Activated T-cell treated with anti-CD3 and anti-CD28 coated beads, Interleukin-2, amount 50 U/mL, for 4 hours (primary cell): ENCODE measurements around the gene ARHGAP24. TPM values are rescaled to one million over a fixed set of nuclear protein-coding genes. Genes with fewer than 3 reads are reported as not detected.
"Not testable (repeated sequence)": the region's sequence is repeated elsewhere in the genome, so short reads cannot be mapped to it uniquely, and the experiment has no call there.

Experiments
- ATAC-seq, 2 donors: fragments of 200-7000 bp; cut with Tn5 transposase; one replicate each; pipeline ENCODE4 v1.10.0; 2021
- DNase-seq: peaks from one replicate; pipeline ENCODE4 v3.0.0-alpha.2; 2020
- H3K27me3 Mint-ChIP-seq: one replicate; pipeline ENCODE4 v1.8.0; 2021; ENCODE audit warnings: low read depth, mixed read lengths
- H3K36me3 Mint-ChIP-seq: one replicate; pipeline ENCODE4 v1.8.0; 2022; ENCODE audit warnings: mixed read lengths; ENCODE audit not compliant: insufficient read depth
- H3K4me1 Mint-ChIP-seq: one replicate; pipeline ENCODE4 v1.8.0; 2021; ENCODE audit warnings: low read depth, mixed read lengths
- H3K4me3 Mint-ChIP-seq: one replicate; pipeline ENCODE4 v1.8.0; 2021; ENCODE audit warnings: mild to moderate bottlenecking, moderate library complexity, mixed read lengths
- H3K9me3 Mint-ChIP-seq: one replicate; pipeline ENCODE4 v1.8.0; 2021; ENCODE audit warnings: mixed read lengths
- total RNA-seq, 3 donors: library from RNA; stranded (reverse); gene quantifications; one replicate each; pipeline ENCODE4 v1.2.1, GENCODE V29; 2021

ARHGAP24 gene
- total RNA-seq, 3 donors from 2014 or later = 0.29 to 1.5 (median 0.46) TPM

DNA sequence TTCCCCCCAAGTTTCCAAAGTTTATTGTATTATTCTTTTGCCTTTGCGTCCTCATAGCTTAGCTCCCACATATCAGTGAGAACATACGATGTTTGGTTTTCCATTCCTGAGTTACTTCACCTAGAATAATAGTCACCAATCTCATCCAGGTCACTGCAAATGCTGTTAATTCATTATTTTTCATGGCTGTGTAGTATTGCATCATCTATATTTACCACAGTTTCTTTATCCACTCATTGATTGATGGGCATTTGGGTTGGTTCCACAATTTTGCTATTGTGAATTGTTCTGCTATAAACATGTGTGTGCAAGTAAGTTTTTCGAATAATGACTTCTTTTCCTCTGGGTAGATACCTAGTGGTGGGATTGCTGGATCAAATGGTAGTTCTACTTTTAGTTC lies 43.6 kb downstream of the ARHGAP24 start:
- not testable (repeated sequence) for H3K9me3 Mint-ChIP-seq, ATAC-seq, H3K4me1 Mint-ChIP-seq, H3K36me3 Mint-ChIP-seq, H3K4me3 Mint-ChIP-seq, DNase-seq, H3K27me3 Mint-ChIP-seq

DNA sequence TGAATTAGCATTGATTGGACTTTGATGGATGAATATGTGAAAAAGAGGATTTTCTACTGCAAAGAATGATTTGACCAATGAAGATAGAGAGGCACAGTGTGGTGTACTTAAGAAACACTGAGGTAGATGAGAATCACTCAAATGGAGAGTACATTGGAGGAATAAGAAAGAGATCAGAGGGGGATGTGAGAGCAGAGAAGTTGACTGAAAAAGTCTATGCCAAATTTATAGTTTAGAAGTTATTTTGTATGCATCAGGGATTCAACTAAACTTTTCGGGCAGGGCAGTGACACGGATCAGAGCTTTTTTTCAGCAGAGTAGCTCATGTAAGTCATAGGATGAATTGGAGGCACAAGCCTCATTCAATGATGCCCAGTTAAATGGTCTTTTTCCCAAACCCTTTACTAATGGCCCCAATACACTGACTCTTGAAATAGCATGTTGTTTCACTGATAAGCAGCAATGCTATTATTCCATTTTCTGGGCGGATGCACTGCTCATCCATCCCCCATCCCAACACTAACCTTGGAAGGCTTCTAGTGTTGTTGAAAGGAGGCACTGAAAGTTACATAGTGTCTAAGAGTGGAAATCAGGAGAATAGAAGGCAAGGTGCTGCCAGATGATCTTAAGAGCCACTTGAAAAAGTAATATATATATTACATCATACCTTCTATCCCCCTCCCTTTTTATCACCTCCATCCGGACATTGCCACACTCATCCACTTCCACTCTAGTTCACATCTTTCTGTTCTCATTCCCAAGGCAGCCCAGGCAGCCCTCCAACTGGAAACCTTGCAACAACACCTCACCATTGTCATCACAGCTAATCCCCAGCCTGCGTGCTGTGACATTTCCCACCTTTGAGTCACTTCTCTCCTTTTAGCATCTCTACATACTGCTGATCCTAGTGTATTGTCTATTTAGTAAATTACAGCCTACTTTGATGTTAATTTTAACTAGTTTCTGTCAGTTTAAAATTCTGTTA lies 46.1 kb downstream of the ARHGAP24 start:
- ATAC-seq (no peak), DNase-seq (no peak)
- Mint-ChIP-seq H3K9me3 (peaks cover 4% of the 10 kb centered on the region), H3K36me3 (no peaks in the 10 kb centered on the region), H3K27me3 (no peaks in the 10 kb centered on the region), H3K4me3 (no peak overlapping the region), H3K4me1 (no peaks in the 10 kb centered on the region)

- H3K27me3 Mint-ChIP-seq = no peaks in the 10 kb centered on the region
- peaks cover 4% of the 10 kb centered on the region for H3K9me3 Mint-ChIP-seq
- no peak for ATAC-seq
These were observed 47.3 kb downstream of the ARHGAP24 start for GRCh38 chr4:85522277-85522676.

GRCh38 chr4:85522836-85523235 lies 47.9 kb downstream of the ARHGAP24 start:
- Mint-ChIP-seq H3K4me3 (no peak overlapping the region), H3K4me1 (no peaks in the 10 kb centered on the region), H3K9me3 (peaks cover 4% of the 10 kb centered on the region), H3K27me3 (no peaks in the 10 kb centered on the region), H3K36me3 (no peaks in the 10 kb centered on the region)
- DNase-seq (no peak), ATAC-seq (no peak)

More at GRCh38 chr4:85522277-85522676, 47.3 kb downstream of the ARHGAP24 start:
- no peak for DNase-seq
- no peak overlapping the region for H3K4me3 Mint-ChIP-seq
- H3K4me1 Mint-ChIP-seq = no peaks in the 10 kb centered on the region
- H3K36me3 Mint-ChIP-seq = no peaks in the 10 kb centered on the region

GRCh38 chr4:85527815-85528214 lies 52.9 kb downstream of the ARHGAP24 start:
- ATAC-seq = no peak
- no peak for DNase-seq
- H3K9me3 Mint-ChIP-seq = no peaks in the 10 kb centered on the region
- no peaks in the 10 kb centered on the region for H3K36me3 Mint-ChIP-seq
- H3K4me1 Mint-ChIP-seq = no peaks in the 10 kb centered on the region
- H3K27me3 Mint-ChIP-seq = no peaks in the 10 kb centered on the region
- H3K4me3 Mint-ChIP-seq = no peak overlapping the region

DNA sequence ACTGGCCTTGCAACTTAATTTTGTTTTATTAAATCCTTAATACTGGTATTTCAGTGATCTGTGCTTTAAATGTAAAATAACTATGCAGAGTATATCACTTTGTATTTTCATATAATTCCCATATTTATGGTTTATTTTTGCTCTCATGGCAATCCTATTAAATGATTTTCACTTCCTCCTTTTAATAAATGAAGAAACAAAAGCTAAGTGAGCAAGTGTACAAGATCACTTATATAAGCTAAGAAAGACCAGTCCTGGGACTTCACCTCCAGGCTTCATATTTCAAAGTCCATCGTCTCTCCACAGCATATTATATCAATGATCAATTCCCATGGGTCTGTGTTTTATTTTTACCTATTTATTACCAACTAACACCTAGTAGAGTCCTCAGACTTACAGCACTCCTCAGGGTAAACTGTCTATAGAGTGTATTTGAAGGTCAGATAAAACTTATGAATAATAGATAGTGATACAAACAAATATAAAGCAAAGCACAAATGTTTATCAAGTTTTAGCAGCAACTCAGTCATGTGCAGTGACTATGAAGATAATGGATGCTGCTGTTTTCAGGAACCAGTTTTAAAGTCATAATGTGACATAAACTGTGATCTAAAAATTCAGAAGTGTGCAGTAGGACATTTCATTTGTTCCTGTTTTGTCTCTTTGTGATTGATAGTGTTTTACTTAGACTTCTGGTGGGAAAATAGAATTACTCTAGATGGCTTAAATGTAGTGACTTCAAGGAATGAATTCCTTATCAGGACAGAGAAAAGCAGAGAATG lies 56.8 kb downstream of the ARHGAP24 start:
- Mint-ChIP-seq H3K9me3 (no peaks in the 10 kb centered on the region), H3K36me3 (no peaks in the 10 kb centered on the region), H3K4me1 (no peaks in the 10 kb centered on the region), H3K4me3 (no peak overlapping the region), H3K27me3 (no peaks in the 10 kb centered on the region)
- no peak for DNase-seq
- no peak for ATAC-seq

- no peaks in the 10 kb centered on the region for H3K4me1 Mint-ChIP-seq
- H3K9me3 Mint-ChIP-seq = no peaks in the 10 kb centered on the region
- ATAC-seq = no peak
These were observed 59.2 kb downstream of the ARHGAP24 start for GRCh38 chr4:85534120-85534519.

GRCh38 chr4:85543832-85544231 lies 68.9 kb downstream of the ARHGAP24 start:
- peaks cover 3% of the 10 kb centered on the region for H3K9me3 Mint-ChIP-seq
- DNase-seq (no peak), ATAC-seq (no peak)
- H3K4me3 Mint-ChIP-seq = no peak overlapping the region
- no peaks in the 10 kb centered on the region for H3K27me3 Mint-ChIP-seq
- no peaks in the 10 kb centered on the region for H3K36me3 Mint-ChIP-seq
- H3K4me1 Mint-ChIP-seq = no peaks in the 10 kb centered on the region

More at GRCh38 chr4:85534120-85534519, 59.2 kb downstream of the ARHGAP24 start:
- Mint-ChIP-seq H3K4me3 (no peak overlapping the region), H3K27me3 (no peaks in the 10 kb centered on the region), H3K36me3 (no peaks in the 10 kb centered on the region)
- DNase-seq = no peak

DNA sequence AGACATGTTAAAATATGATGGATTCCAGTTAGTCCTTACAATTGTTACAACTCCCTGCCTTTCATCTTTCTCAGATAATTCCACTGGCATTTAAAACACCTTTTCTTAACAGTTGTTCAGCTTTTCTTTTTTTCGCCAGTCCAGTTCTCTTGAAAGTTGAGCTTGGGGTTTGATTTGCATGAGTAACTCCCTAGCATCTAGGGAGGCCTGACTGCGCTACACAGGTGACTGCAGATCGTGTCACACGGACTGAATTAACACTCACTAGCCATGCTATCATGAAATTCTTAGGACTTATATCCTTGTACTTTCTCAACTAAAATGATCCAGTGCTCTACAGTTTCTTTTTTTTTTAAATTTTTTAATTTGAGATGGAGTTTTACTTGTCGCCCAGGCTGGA lies 69.8 kb downstream of the ARHGAP24 start:
- Mint-ChIP-seq H3K4me3 (no peak overlapping the region), H3K9me3 (peaks cover 5% of the 10 kb centered on the region), H3K36me3 (no peaks in the 10 kb centered on the region), H3K4me1 (no peaks in the 10 kb centered on the region), H3K27me3 (no peaks in the 10 kb centered on the region)
- no peak for ATAC-seq
- DNase-seq = no peak

- no peaks in the 10 kb centered on the region for H3K4me1 Mint-ChIP-seq
- no peak for ATAC-seq
- DNase-seq = no peak
These were observed 73.2 kb downstream of the ARHGAP24 start for GRCh38 chr4:85548116-85548515.

DNA sequence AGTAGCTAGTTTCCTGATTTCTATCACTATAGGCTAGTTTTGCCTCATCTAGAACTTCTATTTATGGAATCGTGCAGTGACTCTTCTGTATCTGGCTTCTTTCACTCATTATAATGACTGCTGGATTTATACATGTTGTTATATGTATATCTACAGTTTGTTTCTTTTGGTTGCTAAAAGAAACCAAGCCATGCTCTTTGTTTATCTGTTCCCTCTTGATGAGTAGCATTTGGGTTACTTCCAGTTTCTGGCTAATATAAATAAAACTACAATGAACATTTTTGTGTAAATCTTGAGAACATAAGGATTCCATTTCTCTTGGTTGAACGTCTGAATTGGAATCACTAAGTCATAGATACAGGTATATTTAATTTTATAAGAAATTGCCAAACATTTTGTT lies 73.9 kb downstream of the ARHGAP24 start:
- H3K9me3 Mint-ChIP-seq = peaks cover 12% of the 10 kb centered on the region
- DNase-seq (no peak), ATAC-seq (no peak)
- H3K4me1 Mint-ChIP-seq = no peaks in the 10 kb centered on the region
- H3K27me3 Mint-ChIP-seq = no peaks in the 10 kb centered on the region
- H3K36me3 Mint-ChIP-seq = no peaks in the 10 kb centered on the region
- H3K4me3 Mint-ChIP-seq = no peak overlapping the region

More at GRCh38 chr4:85548116-85548515, 73.2 kb downstream of the ARHGAP24 start:
- H3K4me3 Mint-ChIP-seq = no peak overlapping the region
- peaks cover 12% of the 10 kb centered on the region for H3K9me3 Mint-ChIP-seq
- no peaks in the 10 kb centered on the region for H3K27me3 Mint-ChIP-seq
- no peaks in the 10 kb centered on the region for H3K36me3 Mint-ChIP-seq

- Mint-ChIP-seq H3K27me3 (no peaks in the 10 kb centered on the region), H3K9me3 (peaks cover 15% of the 10 kb centered on the region), H3K36me3 (no peaks in the 10 kb centered on the region), H3K4me3 (no peak overlapping the region), H3K4me1 (no peaks in the 10 kb centered on the region)
- DNase-seq (no peak), ATAC-seq (no peak)
These were observed 80.3 kb downstream of the ARHGAP24 start for GRCh38 chr4:85555206-85555605.

- no peak for ATAC-seq
- DNase-seq = no peak
- Mint-ChIP-seq H3K36me3 (no peaks in the 10 kb centered on the region), H3K27me3 (no peaks in the 10 kb centered on the region), H3K9me3 (peaks cover 15% of the 10 kb centered on the region), H3K4me3 (no peak overlapping the region), H3K4me1 (no peaks in the 10 kb centered on the region)
These were observed 81.3 kb downstream of the ARHGAP24 start for GRCh38 chr4:85556283-85556682.

DNA sequence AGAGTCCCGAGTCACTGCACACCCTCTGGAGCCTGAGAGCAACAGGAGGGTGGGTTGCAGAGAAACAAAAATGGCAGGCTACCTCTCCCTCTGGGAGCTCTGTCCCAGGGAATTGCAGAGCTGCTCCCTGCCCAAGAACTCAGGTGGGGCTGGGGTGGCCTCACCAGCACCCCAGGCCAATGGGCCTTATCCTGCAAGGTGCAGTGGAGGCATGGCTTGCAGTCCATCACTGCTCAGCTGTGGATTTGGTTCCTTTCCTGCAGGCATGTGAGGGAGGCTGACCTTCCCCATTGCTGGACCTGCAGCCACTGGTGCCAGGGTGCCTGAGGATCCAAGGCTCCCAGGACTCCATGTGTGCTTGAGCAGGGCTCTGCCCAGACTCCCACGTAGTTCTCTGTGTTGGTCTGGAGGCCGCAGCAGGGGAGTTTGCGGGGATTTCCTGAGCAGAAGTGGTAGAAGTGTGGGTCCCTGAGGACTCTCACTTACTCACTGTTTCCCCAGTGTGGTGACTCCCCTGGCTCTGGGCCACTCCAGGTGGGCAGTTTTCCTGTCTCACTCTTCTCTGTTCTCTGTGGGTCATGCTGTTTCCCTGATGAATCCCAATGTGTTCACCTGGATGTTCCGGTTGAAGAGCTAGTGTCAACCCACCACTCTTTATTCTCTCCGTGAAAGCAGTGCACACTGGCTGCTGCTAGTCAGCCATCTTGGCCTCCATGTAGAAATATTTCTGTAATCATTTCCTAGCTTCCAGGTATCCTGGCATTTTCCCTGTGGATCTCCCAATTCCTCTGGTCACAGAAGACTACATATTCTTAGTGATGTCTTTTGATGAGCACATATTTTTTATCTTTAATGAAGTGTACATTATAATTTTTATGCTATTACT lies 82.3 kb downstream of the ARHGAP24 start:
- Mint-ChIP-seq H3K4me3 (no peak overlapping the region), H3K36me3 (no peaks in the 10 kb centered on the region), H3K4me1 (no peaks in the 10 kb centered on the region), H3K27me3 (no peaks in the 10 kb centered on the region), H3K9me3 (peaks cover 11% of the 10 kb centered on the region)
- ATAC-seq = peak in 1 of 2 donors; percentile 10
- DNase-seq = no peak
